NCI-H1694 (cell line): ENCODE results near the gene RGL1.
"Not testable (repeated sequence)": the region's sequence is repeated elsewhere in the genome, so short reads cannot be mapped to it uniquely, and the experiment has no call there.

Source experiments
- DNase-seq: peaks from one replicate; lab custom pipeline; 2025; lab: John Stamatoyannopoulos, UW

The RGL1 gene

GRCh38 chr1:183785921-183786320 is 19.0 kb upstream of the RGL1 start:
- DNase-seq, result not testable (repeated sequence)

- DNase-seq, result no peak
Observed at GRCh38 chr1:183787704-183788103, 17.2 kb upstream of the RGL1 start.

GRCh38 chr1:183791319-183791718 is 13.6 kb upstream of the RGL1 start:
- no peak for DNase-seq

- no peak for DNase-seq
Observed at GRCh38 chr1:183792300-183792699, 12.6 kb upstream of the RGL1 start.

- DNase-seq, result no peak
Observed at GRCh38 chr1:183794088-183794487, 10.8 kb upstream of the RGL1 start.

GRCh38 chr1:183800449-183800848 is 4.5 kb upstream of the RGL1 start:
- no peak for DNase-seq

- DNase-seq, result no peak
Observed at GRCh38 chr1:183801649-183802048, 3.3 kb upstream of the RGL1 start.

- no peak for DNase-seq
Observed at GRCh38 chr1:183804387-183804786, 533 bp upstream of the RGL1 start.

GRCh38 chr1:183806125-183806524 is 1.2 kb downstream of the RGL1 start:
- DNase-seq, result no peak

GRCh38 chr1:183806675-183807074 is 1.8 kb downstream of the RGL1 start:
- DNase-seq, result no peak

GRCh38 chr1:183807549-183808168 is 2.7 kb downstream of the RGL1 start:
- no peak for DNase-seq

GRCh38 chr1:183808296-183809027 is 3.5 kb downstream of the RGL1 start:
- no peak for DNase-seq

GRCh38 chr1:183810121-183810520 is 5.2 kb downstream of the RGL1 start:
- no peak for DNase-seq

- DNase-seq, result no peak
Observed at GRCh38 chr1:183810756-183811544, 6.0 kb downstream of the RGL1 start.

- DNase-seq, result no peak
Observed at GRCh38 chr1:183812128-183812527, 7.2 kb downstream of the RGL1 start.

GRCh38 chr1:183812686-183813569 is 8.0 kb downstream of the RGL1 start:
- no peak for DNase-seq

GRCh38 chr1:183814121-183814681 is 9.3 kb downstream of the RGL1 start:
- DNase-seq, result peak; percentile 4

GRCh38 chr1:183816110-183816509 is 11.2 kb downstream of the RGL1 start:
- no peak for DNase-seq

GRCh38 chr1:183817576-183818288 is 12.8 kb downstream of the RGL1 start:
- DNase-seq, result no peak

GRCh38 chr1:183819059-183819458 is 14.1 kb downstream of the RGL1 start:
- DNase-seq, result no peak

GRCh38 chr1:183821309-183821888 is 16.5 kb downstream of the RGL1 start:
- DNase-seq, result no peak
